Measurements from ENCODE around the gene HLA-DQB2.

The HLA-DQB2 gene

GRCh38 chr6:32713241-32713640 is 50.1 kb downstream of the HLA-DQB2 start:
- TF ChIP-seq CTCF (IDR thresholded peaks at IDR 0.05; ENCODE audit: low read depth, low read length): no peak
- H3K4me3 ChIP-seq (ENCODE audit: low read depth, low read length): no peak overlapping the region
- H3K27me3 ChIP-seq: peaks cover 21% of the 10 kb centered on the region
- H3K4me1 ChIP-seq: no peaks in the 10 kb centered on the region
- DNase-seq: no peak
- no peaks in the 10 kb centered on the region for H3K9me3 ChIP-seq
- H3K36me3 ChIP-seq: no peaks in the 10 kb centered on the region

- no peaks in the 10 kb centered on the region for H3K4me1 ChIP-seq
- no peaks in the 10 kb centered on the region for H3K36me3 ChIP-seq
- H3K9me3 ChIP-seq: no peaks in the 10 kb centered on the region
- no peak for DNase-seq
- no peak for TF ChIP-seq CTCF (IDR thresholded peaks at IDR 0.05; ENCODE audit: low read depth, low read length)
- H3K27me3 ChIP-seq: peaks cover 16% of the 10 kb centered on the region
- no peak overlapping the region for H3K4me3 ChIP-seq (ENCODE audit: low read depth, low read length)
Observed at GRCh38 chr6:32709625-32710024, 53.7 kb downstream of the HLA-DQB2 start.
